GM18873 (cell line): Measurements from ENCODE around the gene MRPL48.
"Not testable (repeated sequence)": the region's sequence is repeated elsewhere in the genome, so short reads cannot be mapped to it uniquely, and the experiment has no call there.

ENCODE experiments used
- ATAC-seq: cut with Tn5 transposase; IDR thresholded peaks from one replicate; pipeline ENCODE4 v1.9.1; 2021; ENCODE audit warnings: mild to moderate bottlenecking, moderate library complexity, moderate number of reproducible peaks; ENCODE audit not compliant: unreplicated experiment, low FRiP score

Gene MRPL48

GRCh38 chr11:73787643-73788558 lies at the start of gene MRPL48:
TSS of gene MRPL48 (plus strand) at chr11:73787874. CDS start at chr11:73787972, 98 bp downstream.
- peak; percentile 77 for ATAC-seq

GRCh38 chr11:73743045-73743444 lies 44.6 kb upstream of the MRPL48 start:
- ATAC-seq: no peak

GRCh38 chr11:73746701-73747100 lies 41.0 kb upstream of the MRPL48 start:
- ATAC-seq: no peak

- ATAC-seq: no peak
These were observed 39.9 kb upstream of the MRPL48 start for GRCh38 chr11:73747762-73748161.

GRCh38 chr11:73748300-73748699 lies 39.4 kb upstream of the MRPL48 start:
- ATAC-seq: no peak

- ATAC-seq: no peak
These were observed 38.6 kb upstream of the MRPL48 start for GRCh38 chr11:73749118-73749517.

GRCh38 chr11:73750228-73750627 lies 37.4 kb upstream of the MRPL48 start:
- ATAC-seq: no peak

- ATAC-seq: not testable (repeated sequence)
These were observed 36.8 kb upstream of the MRPL48 start for GRCh38 chr11:73750862-73751261.

- no peak for ATAC-seq
These were observed 35.3 kb upstream of the MRPL48 start for GRCh38 chr11:73752216-73752867.

- ATAC-seq: no peak
These were observed 34.8 kb upstream of the MRPL48 start for GRCh38 chr11:73752903-73753302.

- no peak for ATAC-seq
These were observed 33.7 kb upstream of the MRPL48 start for GRCh38 chr11:73753938-73754337.

GRCh38 chr11:73755670-73756069 lies 32.0 kb upstream of the MRPL48 start:
- no peak for ATAC-seq

GRCh38 chr11:73757598-73757997 lies 30.1 kb upstream of the MRPL48 start:
- ATAC-seq: no peak

GRCh38 chr11:73758451-73758850 lies 29.2 kb upstream of the MRPL48 start:
- no peak for ATAC-seq

GRCh38 chr11:73759610-73760134 lies 28.0 kb upstream of the MRPL48 start:
- ATAC-seq: no peak

- ATAC-seq: no peak
These were observed 27.5 kb upstream of the MRPL48 start for GRCh38 chr11:73760135-73760678.

- peak; percentile 89 for ATAC-seq
These were observed 26.8 kb upstream of the MRPL48 start, which contains the start of gene RAB6A for GRCh38 chr11:73760679-73761402. TSS of gene RAB6A (minus strand) at chr11:73761074. CDS start at chr11:73760635, 439 bp downstream.

GRCh38 chr11:73761403-73761945 lies 26.2 kb upstream of the MRPL48 start:
- ATAC-seq: no peak

- no peak for ATAC-seq
These were observed 24.9 kb upstream of the MRPL48 start for GRCh38 chr11:73762732-73763131.

GRCh38 chr11:73766763-73767162 lies 20.9 kb upstream of the MRPL48 start:
- ATAC-seq: no peak
